HG02885 (cell line): ENCODE measurements around the gene HEXA.
"Not testable (repeated sequence)": the region's sequence is repeated elsewhere in the genome, so short reads cannot be mapped to it uniquely, and the experiment has no call there.

Source experiments
- ATAC-seq: cut with Tn5 transposase; IDR thresholded peaks from one replicate; pipeline ENCODE4 v1.9.1; 2021; ENCODE audit warnings: mild to moderate bottlenecking; ENCODE audit not compliant: unreplicated experiment, poor library complexity

The HEXA gene

GRCh38 chr15:72379106-72379505, 3.3 kb upstream of the HEXA start:
- ATAC-seq, result not testable (repeated sequence)

GRCh38 chr15:72377331-72377730, 1.5 kb upstream of the HEXA start:
- no peak for ATAC-seq

GRCh38 chr15:72375501-72375845, 341 bp downstream of the HEXA start:
- peak; percentile 49 for ATAC-seq

GRCh38 chr15:72372361-72372760, 3.5 kb downstream of the HEXA start:
- ATAC-seq, result no peak

- ATAC-seq, result no peak
These were observed 5.8 kb downstream of the HEXA start for GRCh38 chr15:72369964-72370363.

GRCh38 chr15:72368899-72369298, 6.9 kb downstream of the HEXA start:
- no peak for ATAC-seq

GRCh38 chr15:72368325-72368724, 7.5 kb downstream of the HEXA start:
- no peak for ATAC-seq

- ATAC-seq, result peak; percentile 63
These were observed 10.0 kb downstream of the HEXA start for GRCh38 chr15:72365844-72366243.

- no peak for ATAC-seq
These were observed 14.6 kb downstream of the HEXA start for GRCh38 chr15:72361176-72361575.

GRCh38 chr15:72358650-72359171, 17.1 kb downstream of the HEXA start:
- ATAC-seq, result peak; percentile 70

GRCh38 chr15:72358121-72358520, 17.7 kb downstream of the HEXA start:
- no peak for ATAC-seq

GRCh38 chr15:72354496-72354895, 21.3 kb downstream of the HEXA start:
- ATAC-seq, result no peak

GRCh38 chr15:72353266-72353665, 22.5 kb downstream of the HEXA start:
- ATAC-seq, result no peak

- ATAC-seq, result no peak
These were observed 30.0 kb downstream of the HEXA start for GRCh38 chr15:72345806-72346205.

- no peak for ATAC-seq
These were observed 30.5 kb downstream of the HEXA start for GRCh38 chr15:72345280-72345679.

GRCh38 chr15:72344602-72345001, 31.2 kb downstream of the HEXA start:
- no peak for ATAC-seq

- no peak for ATAC-seq
These were observed 33.4 kb downstream of the HEXA start for GRCh38 chr15:72342385-72342784.

GRCh38 chr15:72341361-72341760, 34.5 kb downstream of the HEXA start:
- no peak for ATAC-seq

GRCh38 chr15:72340366-72340765, 35.4 kb downstream of the HEXA start:
- ATAC-seq, result no peak

GRCh38 chr15:72339777-72340177, 36.0 kb downstream of the HEXA start:
- no peak for ATAC-seq

GRCh38 chr15:72338617-72339321, 37.0 kb downstream of the HEXA start:
- ATAC-seq, result no peak

GRCh38 chr15:72338148-72338547, 37.7 kb downstream of the HEXA start:
- ATAC-seq, result no peak
